ENCODE measurements around the gene SPATA19. TPM values are rescaled to one million over a fixed set of nuclear protein-coding genes. Genes with fewer than 3 reads are reported as not detected.
"Not testable (repeated sequence)": the region's sequence is repeated elsewhere in the genome, so short reads cannot be mapped to it uniquely, and the experiment has no call there.

Gene SPATA19
- total and polyA plus RNA-seq, 2 donors = not detected

DNA sequence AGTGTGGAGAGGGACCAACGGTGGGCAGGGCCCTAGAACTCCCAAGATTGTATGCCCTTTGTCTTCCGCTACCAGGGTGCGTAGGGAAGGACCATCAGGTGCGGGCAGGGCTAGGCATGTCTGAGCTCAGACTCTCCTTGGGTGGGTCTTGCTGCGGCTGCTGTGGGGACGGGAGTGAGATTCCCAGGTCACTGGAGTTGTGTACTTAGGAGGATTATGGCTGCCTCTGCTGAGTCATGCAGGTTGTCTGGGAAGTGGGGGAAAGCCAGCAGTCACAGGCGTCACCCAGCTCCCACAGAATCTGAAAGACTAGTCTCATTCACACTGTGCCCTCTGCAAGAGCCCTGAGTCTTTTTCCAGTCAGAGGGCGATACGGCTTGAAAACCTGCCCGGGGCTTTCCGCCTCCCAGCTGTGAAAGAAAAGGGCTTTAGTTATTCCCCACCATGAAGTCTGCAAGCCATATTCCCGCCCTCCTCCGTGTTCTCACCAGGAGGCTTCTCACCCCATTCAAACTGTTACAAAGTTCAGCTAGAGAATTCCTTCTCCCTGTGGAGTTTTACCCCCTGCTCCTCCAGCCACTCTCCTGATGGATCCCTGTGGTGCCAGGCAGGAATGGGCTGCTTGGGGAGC lies 9.1 kb upstream of the SPATA19 start:
- not testable (repeated sequence) for H3K36me3 ChIP-seq (ENCODE audit: insufficient read depth); H3K4me3 ChIP-seq (ENCODE audit: low read depth, low read length); H3K4me1 ChIP-seq (ENCODE audit: insufficient read depth); H3K27ac ChIP-seq (ENCODE audit: low read depth); DNase-seq (ENCODE audit: extremely low spot score)
- 46% methylated on average over 13 of the region's 13 CpGs for WGBS

DNA sequence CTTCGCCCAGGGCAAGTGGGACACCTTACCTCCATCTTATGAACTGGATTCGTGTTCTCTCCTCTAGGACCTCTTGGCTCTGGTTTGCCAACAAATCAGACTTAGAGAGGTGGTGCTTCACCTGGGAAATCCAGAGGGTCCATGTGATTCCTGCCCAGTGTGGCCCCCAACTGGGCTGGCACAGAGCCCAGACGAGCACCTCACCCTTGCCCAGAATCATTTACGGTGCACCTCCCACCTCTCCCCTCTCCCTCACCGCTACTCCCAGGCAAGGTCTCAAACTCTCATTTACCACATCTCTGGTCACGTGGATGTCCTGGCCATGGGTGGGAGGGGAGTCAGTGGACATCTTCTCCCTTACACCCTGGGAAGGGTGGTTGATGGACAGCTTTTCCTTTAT lies 1.1 kb downstream of the SPATA19 start:
- no peaks in the 10 kb centered on the region for H3K36me3 ChIP-seq (ENCODE audit: insufficient read depth)
- H3K4me3 ChIP-seq (ENCODE audit: low read depth, low read length) = no peak overlapping the region
- WGBS = 74% methylated on average over 6 of the region's 6 CpGs
- H3K4me1 ChIP-seq (ENCODE audit: insufficient read depth) = no peaks in the 10 kb centered on the region
- H3K27ac ChIP-seq (ENCODE audit: low read depth) = no peak overlapping the region
- no peak for DNase-seq (ENCODE audit: extremely low spot score)

DNA sequence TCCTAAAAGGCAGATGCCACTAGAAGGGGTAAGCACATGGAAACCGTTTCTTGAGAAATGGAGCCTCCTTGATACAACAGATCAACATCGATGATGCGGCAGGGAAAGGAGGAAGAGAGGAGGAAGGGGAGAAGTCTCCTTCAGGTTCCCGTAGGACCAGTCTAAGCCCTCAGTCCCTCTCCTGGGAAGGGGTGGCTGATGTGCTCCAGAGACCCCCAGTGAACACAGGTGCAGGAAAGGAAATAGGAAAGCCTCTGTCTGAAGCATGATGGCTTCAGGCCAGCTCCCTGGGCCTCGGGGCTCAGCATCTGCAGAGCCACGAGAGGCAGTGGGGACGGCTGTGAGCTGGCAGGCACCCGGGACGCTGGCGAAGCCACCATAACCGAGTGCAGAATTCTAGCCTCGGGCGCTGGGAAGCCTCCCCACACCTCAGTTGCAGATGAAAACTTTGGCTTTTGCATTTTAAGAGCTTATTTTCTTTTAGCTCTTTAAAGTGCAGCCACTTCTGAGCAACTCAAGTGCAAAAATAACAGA lies 1.8 kb downstream of the SPATA19 start:
- Histone ChIP-seq H3K4me1 (ENCODE audit: insufficient read depth) (no peaks in the 10 kb centered on the region), H3K36me3 (ENCODE audit: insufficient read depth) (no peaks in the 10 kb centered on the region), H3K27ac (ENCODE audit: low read depth) (no peak overlapping the region), H3K4me3 (ENCODE audit: low read depth, low read length) (no peak overlapping the region)
- no peak for DNase-seq (ENCODE audit: extremely low spot score)
- 80% methylated on average over 13 of the region's 13 CpGs for WGBS

DNA sequence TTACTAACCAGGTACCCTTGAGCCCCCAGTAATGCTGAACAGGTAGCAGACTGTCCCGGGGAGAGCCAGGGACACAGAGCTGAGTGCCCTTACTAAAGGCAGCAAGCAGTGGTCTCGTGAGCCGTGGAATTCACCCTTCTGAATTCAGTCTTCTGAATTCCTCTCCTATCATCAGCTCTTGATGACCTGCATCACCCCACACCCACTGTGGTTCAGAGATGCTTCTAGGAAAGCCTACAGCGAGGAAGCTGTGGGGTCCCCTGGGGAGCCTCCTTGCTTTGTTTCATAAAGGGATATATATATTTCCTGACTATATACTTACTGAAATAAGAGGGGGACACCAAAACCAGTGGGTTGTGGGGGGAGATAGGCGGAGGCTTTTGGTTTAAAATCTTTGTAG lies 2.6 kb downstream of the SPATA19 start:
- 76% methylated on average over 5 of the region's 5 CpGs for WGBS
- Histone ChIP-seq H3K27ac (ENCODE audit: low read depth) (no peak overlapping the region), H3K4me1 (ENCODE audit: insufficient read depth) (no peaks in the 10 kb centered on the region), H3K4me3 (ENCODE audit: low read depth, low read length) (no peak overlapping the region), H3K36me3 (ENCODE audit: insufficient read depth) (no peaks in the 10 kb centered on the region)
- DNase-seq (ENCODE audit: extremely low spot score) = no peak

DNA sequence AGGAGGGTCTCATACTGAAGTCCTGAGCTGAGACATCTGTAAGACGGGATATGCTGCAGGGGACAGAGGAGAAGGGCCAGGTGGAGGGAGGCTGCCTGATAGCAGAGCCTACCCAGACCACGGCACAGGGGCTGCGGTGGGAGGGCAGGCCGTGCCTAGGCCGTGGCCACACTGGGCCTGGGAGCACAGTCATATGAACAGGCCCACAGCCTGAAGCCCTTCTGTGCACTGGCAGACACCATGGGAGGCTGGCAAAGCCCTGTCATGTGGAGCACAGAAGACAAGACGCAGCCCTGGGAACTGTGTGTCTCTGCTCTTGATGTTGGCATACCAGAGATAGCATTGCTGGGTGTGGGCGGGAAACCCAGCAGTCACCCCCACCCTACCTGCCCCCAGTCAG lies 3.3 kb downstream of the SPATA19 start:
- no peaks in the 10 kb centered on the region for H3K36me3 ChIP-seq (ENCODE audit: insufficient read depth)
- no peak for DNase-seq (ENCODE audit: extremely low spot score)
- no peak overlapping the region for H3K27ac ChIP-seq (ENCODE audit: low read depth)
- WGBS = 80% methylated on average over 7 of the region's 7 CpGs
- H3K4me3 ChIP-seq (ENCODE audit: low read depth, low read length) = no peak overlapping the region
- H3K4me1 ChIP-seq (ENCODE audit: insufficient read depth) = no peaks in the 10 kb centered on the region

DNA sequence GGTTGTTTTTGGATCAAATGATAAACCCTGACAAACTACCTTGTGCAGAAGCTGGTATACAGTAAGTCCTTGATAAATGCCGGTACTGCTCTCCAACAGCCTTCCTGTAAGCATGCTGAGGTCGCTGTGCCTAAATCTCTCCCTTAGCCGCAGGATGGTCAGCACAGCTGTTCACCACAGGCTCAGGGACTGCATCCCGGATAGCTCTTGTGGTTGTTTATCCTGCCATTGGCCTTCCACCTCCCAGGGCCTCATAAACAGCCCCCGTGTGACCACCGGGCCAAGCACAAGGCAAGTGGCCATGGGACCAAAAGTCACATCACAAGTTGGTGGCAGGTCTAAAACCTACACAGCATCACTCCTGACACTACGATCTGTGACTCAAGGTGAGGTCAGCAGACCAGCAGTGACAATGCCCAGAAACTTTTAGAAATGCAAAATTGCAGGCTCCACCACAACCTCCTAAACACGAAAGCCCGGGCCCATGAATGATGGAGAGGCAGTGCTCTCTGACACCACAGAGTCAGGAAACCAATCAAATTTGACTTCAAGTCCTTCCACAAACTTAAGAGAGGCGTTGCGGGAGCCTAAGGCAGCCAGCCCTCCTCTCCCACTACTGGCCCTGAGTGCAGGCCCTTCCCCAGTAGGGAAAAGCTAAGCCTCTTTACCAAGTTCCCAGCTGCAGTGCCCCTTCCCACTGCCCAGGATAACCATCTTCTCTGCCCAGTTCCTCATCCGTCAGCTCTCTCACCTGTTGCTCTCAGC lies 3.9 kb downstream of the SPATA19 start:
- H3K36me3 ChIP-seq (ENCODE audit: insufficient read depth) = no peaks in the 10 kb centered on the region
- DNase-seq (ENCODE audit: extremely low spot score) = no peak
- no peak overlapping the region for H3K4me3 ChIP-seq (ENCODE audit: low read depth, low read length)
- 70% methylated on average over 12 of the region's 12 CpGs for WGBS
- H3K4me1 ChIP-seq (ENCODE audit: insufficient read depth) = no peaks in the 10 kb centered on the region
- no peak overlapping the region for H3K27ac ChIP-seq (ENCODE audit: low read depth)

DNA sequence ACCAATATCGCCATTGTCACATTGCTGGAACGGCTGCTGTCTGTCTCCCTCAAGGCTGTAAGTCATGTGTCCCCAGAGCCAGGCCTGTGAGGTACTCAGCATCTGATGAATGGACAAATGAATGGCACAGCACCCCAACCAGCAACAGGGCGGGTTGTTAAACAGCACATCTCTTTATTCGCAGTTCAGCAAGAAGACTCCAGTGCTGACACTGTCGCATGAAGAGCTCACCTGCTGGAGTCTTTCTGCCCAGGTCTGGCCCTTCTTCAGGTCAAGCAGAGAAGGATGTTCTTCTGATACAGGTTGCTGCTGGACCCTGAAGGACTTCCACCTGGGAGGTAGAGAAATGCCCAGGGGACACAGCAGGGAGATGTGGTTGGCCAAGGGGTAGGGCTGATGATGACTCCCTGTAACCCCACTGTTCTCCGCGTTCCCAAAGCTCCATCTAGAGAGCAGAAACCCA lies 4.8 kb downstream of the SPATA19 start:
- no peak for DNase-seq (ENCODE audit: extremely low spot score)
- Histone ChIP-seq H3K4me1 (ENCODE audit: insufficient read depth) (no peaks in the 10 kb centered on the region), H3K36me3 (ENCODE audit: insufficient read depth) (no peaks in the 10 kb centered on the region), H3K27ac (ENCODE audit: low read depth) (no peak overlapping the region), H3K4me3 (ENCODE audit: low read depth, low read length) (no peak overlapping the region)
- WGBS = 89% methylated on average over 7 of the region's 7 CpGs

DNA sequence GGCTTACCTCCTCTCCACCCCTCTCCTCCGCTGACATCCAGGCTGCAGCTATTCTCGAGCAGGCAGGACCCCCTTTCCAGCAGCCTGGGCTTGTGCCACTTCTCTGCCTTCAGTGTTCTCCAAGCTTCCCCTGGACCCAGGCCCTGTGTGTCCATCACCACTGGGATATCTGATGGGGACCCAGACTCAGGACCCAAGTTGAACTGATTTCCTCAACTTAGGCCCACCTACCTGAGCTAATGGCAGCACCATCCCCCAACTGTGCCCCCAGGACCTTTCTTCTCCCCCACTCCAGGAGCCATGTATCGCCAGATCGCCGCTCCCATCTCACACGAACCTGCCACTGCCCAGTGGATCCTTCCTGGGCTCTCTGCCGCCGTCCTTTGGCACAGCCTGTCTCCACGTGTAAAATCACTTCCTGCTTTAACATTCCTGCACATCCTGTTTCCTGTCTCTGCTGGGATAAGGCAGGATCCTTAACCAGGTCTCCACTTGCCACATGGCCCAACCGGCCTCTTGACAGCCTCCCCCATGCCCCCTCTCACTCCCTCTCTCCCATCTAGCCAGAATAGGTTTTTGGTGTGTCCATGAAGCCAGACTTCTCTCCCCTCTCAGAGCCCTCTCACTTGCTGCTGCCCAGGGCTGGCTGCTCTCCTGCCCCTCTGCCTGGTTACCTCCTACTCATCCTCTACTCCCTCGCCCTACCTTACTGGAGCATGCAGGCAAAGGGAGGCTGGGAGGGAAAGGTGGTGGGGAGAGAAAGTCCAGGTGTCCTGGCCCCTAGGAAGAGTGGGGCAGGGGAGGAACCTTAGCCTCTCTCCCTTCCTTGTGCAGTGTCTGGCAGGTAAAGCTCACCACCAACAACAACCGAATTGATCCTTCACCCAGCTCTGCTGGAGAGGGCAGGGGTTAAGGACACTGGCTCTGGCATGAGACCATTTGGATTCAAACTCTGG lies 9.4 kb downstream of the SPATA19 start:
- DNase-seq (ENCODE audit: extremely low spot score) = no peak
- Histone ChIP-seq H3K4me1 (ENCODE audit: insufficient read depth) (no peaks in the 10 kb centered on the region), H3K27ac (ENCODE audit: low read depth) (no peak overlapping the region), H3K36me3 (ENCODE audit: insufficient read depth) (no peaks in the 10 kb centered on the region), H3K4me3 (ENCODE audit: low read depth, low read length) (no peak overlapping the region)
- WGBS = 60% methylated on average over 12 of the region's 12 CpGs

DNA sequence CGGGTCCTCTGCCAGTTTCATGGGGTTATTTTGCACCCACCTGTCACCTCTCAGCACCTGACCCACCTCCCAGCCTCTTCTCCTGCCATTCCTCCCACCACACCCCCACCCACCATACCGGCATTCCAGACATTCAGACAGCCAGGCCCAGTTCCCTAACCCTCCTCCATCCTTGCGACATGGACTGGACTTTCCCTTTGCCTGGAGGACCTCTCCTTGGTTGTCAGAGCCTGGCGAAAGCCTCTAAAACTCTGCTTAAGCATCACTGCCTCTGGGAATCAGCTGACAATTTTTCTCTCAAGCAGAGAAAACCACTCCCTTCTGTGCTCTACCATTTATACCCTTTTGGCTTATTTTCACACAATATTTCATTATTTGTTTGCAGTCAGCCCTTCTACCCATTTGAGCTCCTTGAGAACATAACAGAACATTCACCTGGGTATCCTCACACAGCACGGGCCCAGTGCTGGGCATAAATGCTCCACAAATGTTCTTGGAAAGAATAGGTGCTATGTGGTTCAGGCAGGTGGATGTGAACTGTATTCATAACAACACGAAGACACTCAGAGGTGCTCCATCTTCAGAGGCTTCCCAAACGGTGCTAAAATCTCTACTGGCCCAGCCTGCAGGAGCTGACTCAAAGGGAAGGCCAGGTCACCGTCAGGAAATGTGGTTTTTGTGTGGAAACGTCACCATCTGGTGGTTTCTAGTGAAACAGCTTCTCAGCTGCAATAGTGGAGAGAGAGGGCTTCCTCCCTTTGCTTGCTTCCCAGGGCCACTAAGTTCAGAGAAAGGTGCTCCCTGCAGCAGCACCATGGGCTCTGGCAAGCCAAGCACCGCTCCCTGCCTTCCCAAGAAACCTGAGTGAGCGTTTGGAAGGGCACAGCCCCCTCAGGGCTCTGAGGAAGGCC lies 10.4 kb downstream of the SPATA19 start:
- H3K36me3 ChIP-seq (ENCODE audit: insufficient read depth) = no peaks in the 10 kb centered on the region
- no peak for DNase-seq (ENCODE audit: extremely low spot score)
- WGBS = 46% methylated on average over 11 of the region's 11 CpGs

DNA sequence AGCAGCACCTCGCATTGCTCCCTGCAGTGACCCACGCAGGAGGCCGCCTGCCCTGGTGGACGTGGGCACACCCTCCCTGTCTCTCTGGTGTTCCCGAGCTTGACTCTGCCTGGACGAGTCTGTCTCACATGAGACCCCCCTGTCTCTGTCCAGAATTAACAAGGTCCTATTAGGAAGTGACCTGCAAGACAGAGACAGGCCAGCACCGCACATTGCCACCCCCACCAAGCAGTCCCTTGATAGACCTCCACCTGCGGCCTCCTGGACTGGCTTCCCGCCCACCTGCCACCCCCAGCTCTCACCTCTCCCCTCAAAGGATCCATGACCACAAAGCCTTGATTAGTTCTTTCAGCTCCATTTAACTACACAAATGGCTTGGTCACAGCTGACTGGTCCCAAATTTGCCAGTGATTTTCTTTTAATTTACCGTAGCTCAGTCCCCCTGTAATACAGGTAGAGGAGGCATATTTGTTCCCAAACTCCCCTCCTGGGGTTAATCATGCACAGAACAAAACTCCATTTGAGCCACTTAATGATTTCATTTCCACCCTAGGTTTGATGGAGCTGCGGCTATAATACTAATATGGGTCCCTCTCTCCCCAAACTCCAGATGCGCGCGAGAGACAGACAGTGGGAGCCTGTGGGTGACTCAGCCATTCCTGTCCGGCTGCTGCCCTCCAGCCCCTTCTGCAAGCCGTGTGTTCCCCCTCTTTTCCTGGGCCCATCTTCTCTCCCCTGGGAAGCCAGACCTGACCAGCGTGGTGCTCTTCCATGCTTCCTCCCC lies 11.2 kb downstream of the SPATA19 start:
- H3K4me3 ChIP-seq (ENCODE audit: low read depth, low read length) = no peak overlapping the region
- no peaks in the 10 kb centered on the region for H3K36me3 ChIP-seq (ENCODE audit: insufficient read depth)
- DNase-seq (ENCODE audit: extremely low spot score) = no peak
- WGBS = 90% methylated on average over 17 of the region's 17 CpGs
- no peaks in the 10 kb centered on the region for H3K4me1 ChIP-seq (ENCODE audit: insufficient read depth)
- no peak overlapping the region for H3K27ac ChIP-seq (ENCODE audit: low read depth)

More for the DNA sequence above, 10.4 kb downstream of the SPATA19 start:
- Histone ChIP-seq H3K4me1 (ENCODE audit: insufficient read depth) (no peaks in the 10 kb centered on the region), H3K4me3 (ENCODE audit: low read depth, low read length) (no peak overlapping the region), H3K27ac (ENCODE audit: low read depth) (no peak overlapping the region)

DNA sequence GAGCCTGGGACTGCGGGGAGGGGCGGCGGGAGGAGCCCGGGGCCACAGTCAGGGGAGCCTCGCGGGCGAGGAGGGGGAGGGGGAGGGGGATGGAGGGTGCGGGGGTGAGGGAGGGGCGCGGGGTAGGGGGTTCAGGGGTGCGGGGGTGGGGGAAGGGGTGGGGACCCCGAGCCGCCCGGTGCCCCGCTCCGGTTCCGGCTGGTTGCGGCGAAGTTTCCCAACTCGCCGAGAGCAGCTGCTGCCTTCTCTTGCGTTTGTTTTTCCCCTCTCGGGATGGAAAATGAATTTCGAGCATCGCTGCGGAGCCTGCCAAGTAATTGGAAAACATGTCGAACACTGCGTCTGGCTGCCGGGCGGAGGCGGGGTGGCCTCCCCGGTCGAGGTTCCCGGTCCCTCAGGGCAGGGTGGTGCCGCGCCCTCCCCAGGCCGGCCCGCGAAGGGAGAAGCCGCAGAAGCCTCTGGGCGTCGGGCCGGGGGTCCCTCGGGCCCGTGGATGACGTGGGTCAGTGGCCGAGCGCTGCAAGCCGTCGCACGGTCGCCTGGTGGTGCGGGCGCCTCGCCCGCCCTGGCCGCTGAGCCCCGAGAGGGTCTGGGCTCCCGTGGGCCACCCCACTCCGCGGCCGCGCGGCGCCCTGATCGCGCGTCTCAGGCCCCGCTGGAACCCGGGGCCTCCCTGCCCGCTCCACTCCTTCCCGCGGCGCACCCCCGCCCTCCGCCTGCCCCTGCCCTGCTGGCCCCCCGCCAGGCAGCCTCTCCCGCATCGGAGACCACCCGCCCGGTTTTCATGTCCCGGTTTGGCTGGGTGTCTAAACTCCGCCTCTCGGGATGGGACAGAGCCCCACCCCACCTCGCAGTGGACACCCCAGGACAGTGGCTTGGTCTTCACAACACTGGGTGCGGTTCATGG lies 12.1 kb downstream of the SPATA19 start:
- whole genome bisulfite sequencing = 90% methylated on average over 80 of the region's 86 CpGs
- H3K36me3 ChIP-seq (ENCODE audit: insufficient read depth) = no peaks in the 10 kb centered on the region
- no peaks in the 10 kb centered on the region for H3K4me1 ChIP-seq (ENCODE audit: insufficient read depth)
- no peak overlapping the region for H3K27ac ChIP-seq (ENCODE audit: low read depth)
- DNase-seq (ENCODE audit: extremely low spot score) = no peak
- no peak overlapping the region for H3K4me3 ChIP-seq (ENCODE audit: low read depth, low read length)

Measured in urinary bladder (tissue), 4 donors.